K562 (cell line): ENCODE measurements around the gene NSF.

Experiments used
- GATA2 ChIP-seq: sonication (generic); formaldehyde crosslinking; IDR thresholded peaks from 2 replicates; pipeline ENCODE4 v1.4.0; 2020; ENCODE audit warnings: mild to moderate bottlenecking, missing genetic modification reagents
- NFIC ChIP-seq: fragments of 450-650 bp; IDR thresholded peaks from 2 replicates; pipeline ENCODE4 v1.6.1; 2017; ENCODE audit warnings: mild to moderate bottlenecking, inconsistent platforms
- NONO ChIP-seq, 2 experiments: fragments of 200-400 bp in 1 of 2; fragments of 450-650 bp in 1 of 2; formaldehyde crosslinking in 1 of 2; IDR thresholded peaks; 2 replicates each; pipeline ENCODE4 v1.6.1; 2017; ENCODE audit warnings: low read depth in 2 of 2, mild to moderate bottlenecking in 2 of 2, moderate library complexity in 2 of 2, low read length in 1 of 2
- POLR2A ChIP-seq: fragments of 450-650 bp; conservative IDR thresholded peaks from 2 replicates; pipeline ENCODE4 v1.6.1; 2016
- SMARCA5 ChIP-seq: fragments of 450-650 bp; IDR thresholded peaks from 2 replicates; pipeline ENCODE4 v1.6.1; 2016
- ZNF197 ChIP-seq: fragments of 200-800 bp; sonication (Bioruptor generic); IDR thresholded peaks from 2 replicates; pipeline ENCODE4 v1.6.1; 2016; ENCODE audit warnings: low read depth, missing genetic modification characterization, missing compliant biosample characterization
- TF ChIP-seq, protein P1 (sequence below), 3 experiments: IDR thresholded peaks in 2 of 3; conservative IDR thresholded peaks in 1 of 3; 2 replicates each; pipeline ENCODE4 v1.5.1; 2011 to 2012; ENCODE audit warnings: low read length in 3 of 3, mild to moderate bottlenecking in 3 of 3, control low read depth in 2 of 3, improper control_type of control experiment in 1 of 3, inconsistent platforms in 1 of 3, low read depth in 1 of 3, mixed read lengths in 1 of 3, moderate library complexity in 1 of 3; ENCODE audit not compliant: insufficient read depth in 2 of 3
- TF ChIP-seq, protein P2 (sequence below): sonication (generic); formaldehyde crosslinking; IDR thresholded peaks from 2 replicates; pipeline ENCODE4 v1.9.0; 2022; ENCODE audit warnings: mild to moderate bottlenecking, missing genetic modification reagents

DNA sequence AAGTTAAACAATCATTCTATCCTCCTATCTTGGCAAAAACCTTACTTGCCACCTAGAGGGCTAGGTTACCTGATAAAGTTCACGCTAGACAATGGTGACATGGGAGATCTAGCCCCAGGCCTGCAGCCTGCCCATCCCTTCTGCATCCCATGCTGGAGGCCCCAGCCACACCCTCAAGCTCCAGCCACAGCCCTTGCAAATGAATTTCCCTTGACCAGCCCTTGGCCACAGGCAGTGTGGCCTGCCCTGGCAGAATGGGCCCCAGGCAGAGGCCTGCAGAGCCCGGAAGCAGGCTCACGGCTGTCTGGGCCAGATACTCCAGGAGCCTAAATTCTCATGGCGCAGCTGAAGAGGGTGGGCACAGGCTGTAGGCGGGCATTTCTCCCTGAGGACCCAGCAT, 213.1 kb downstream of the NSF start:
- TF ChIP-seq GATA2 (CRISPR knock-in tag) (no peak), NONO (IDR thresholded peaks at IDR 0.05; ENCODE audit: low read depth in 2 of 2, low read length in 1 of 2) (no peak), ZNF197 (no peak), POLR2A (no peak), NFIC (no peak), SMARCA5 (no peak)
- TF ChIP-seq, protein P1, sequence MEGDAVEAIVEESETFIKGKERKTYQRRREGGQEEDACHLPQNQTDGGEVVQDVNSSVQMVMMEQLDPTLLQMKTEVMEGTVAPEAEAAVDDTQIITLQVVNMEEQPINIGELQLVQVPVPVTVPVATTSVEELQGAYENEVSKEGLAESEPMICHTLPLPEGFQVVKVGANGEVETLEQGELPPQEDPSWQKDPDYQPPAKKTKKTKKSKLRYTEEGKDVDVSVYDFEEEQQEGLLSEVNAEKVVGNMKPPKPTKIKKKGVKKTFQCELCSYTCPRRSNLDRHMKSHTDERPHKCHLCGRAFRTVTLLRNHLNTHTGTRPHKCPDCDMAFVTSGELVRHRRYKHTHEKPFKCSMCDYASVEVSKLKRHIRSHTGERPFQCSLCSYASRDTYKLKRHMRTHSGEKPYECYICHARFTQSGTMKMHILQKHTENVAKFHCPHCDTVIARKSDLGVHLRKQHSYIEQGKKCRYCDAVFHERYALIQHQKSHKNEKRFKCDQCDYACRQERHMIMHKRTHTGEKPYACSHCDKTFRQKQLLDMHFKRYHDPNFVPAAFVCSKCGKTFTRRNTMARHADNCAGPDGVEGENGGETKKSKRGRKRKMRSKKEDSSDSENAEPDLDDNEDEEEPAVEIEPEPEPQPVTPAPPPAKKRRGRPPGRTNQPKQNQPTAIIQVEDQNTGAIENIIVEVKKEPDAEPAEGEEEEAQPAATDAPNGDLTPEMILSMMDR (IDR thresholded peaks at IDR 0.05 in 2 of 3, conservative IDR thresholded peaks at IDR 0.05 in 1 of 3; ENCODE audit: insufficient read depth in 2 of 3, low read depth in 1 of 3, low read length in 3 of 3), result no peak
- TF ChIP-seq, protein P2, sequence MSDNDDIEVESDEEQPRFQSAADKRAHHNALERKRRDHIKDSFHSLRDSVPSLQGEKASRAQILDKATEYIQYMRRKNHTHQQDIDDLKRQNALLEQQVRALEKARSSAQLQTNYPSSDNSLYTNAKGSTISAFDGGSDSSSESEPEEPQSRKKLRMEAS (CRISPR knock-in tag), result no peak
